SKM-1 (cell line): ENCODE measurements around the gene GPX4.

Experiments
- DNase-seq: peaks from one replicate; lab custom pipeline; 2025; ENCODE audit not compliant: unreplicated experiment; lab: John Stamatoyannopoulos, UW

The GPX4 gene, protein sequence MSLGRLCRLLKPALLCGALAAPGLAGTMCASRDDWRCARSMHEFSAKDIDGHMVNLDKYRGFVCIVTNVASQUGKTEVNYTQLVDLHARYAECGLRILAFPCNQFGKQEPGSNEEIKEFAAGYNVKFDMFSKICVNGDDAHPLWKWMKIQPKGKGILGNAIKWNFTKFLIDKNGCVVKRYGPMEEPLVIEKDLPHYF

DNA sequence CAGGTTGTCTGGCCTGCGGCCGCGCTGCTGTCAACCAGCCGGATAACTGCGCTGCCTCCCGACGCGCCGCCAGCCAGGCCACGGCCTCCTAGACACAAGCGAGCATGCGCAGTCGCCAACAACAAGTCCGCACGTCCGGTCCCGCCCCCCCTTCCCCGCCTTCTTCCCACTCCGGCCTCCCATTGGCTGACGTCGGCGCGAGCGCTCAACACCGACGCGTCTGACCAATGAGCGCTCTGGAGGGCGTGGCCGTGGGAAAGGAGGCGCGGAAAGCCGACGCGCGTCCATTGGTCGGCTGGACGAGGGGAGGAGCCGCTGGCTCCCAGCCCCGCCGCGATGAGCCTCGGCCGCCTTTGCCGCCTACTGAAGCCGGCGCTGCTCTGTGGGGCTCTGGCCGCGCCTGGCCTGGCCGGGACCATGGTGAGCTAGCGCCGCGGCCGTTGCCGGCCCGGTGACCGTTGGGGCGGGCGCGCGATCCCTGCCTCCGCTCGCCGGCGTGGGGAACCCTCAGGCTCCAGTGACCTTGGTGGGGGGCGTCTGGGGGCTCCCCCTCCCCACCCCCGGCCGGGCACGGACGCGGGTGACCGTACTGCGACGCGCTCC is at the start of gene GPX4:
GPX4 (plus strand) TSS at position 287 of the 603 bp plus-strand sequence; CDS start at position 337, 50 bp downstream.
- peak; percentile 95 for DNase-seq

DNA sequence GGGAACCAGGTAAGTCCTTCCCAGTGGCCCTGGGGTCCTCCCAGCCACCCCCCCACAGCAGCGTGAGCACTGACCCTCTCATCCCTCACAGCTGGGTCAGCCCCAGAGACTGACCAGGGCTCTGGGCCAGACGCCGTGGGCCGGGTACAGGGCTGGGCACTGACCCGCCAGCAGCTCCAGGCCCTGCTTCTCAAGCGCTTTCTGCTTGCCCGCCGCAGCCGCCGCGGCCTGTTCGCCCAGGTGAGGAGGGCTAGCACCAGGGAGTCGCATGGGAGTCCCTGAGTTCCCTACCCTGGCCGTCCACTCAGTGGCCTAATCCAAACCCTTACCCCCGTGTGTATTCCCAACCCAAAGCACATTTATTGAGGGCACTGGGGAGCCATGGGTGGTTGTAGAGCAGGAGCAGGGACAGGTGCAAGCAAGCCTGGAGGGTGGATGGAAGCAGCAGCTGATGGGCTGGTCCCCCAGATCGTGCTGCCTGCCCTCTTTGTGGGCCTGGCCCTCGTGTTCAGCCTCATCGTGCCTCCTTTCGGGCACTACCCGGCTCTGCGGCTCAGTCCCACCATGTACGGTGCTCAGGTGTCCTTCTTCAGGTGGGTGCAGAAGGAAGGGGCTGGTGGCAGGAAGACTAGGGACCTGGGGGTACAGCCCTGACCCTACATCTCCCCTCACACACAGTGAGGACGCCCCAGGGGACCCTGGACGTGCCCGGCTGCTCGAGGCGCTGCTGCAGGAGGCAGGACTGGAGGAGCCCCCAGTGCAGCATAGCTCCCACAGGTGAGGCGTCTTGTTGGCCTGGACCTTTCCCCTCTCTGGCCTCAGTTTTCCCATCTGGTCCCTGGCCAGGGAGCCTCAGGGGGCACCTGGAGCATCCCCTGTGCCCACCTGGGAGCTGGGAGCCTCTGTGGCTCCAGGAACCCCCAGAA is 49.4 kb upstream of the GPX4 start:
- no peak for DNase-seq

DNA sequence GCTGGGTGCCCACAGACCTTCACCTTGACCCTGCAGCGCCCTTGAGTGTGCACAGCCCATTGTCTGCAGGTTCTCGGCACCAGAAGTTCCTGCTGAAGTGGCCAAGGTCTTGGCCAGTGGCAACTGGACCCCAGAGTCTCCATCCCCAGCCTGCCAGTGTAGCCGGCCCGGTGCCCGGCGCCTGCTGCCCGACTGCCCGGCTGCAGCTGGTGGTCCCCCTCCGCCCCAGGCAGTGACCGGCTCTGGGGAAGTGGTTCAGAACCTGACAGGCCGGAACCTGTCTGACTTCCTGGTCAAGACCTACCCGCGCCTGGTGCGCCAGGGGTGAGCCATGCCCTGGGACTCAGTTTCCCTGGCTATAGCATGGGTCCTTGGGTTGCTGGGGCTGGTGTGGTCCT is 48.8 kb upstream of the GPX4 start:
- no peak for DNase-seq

DNA sequence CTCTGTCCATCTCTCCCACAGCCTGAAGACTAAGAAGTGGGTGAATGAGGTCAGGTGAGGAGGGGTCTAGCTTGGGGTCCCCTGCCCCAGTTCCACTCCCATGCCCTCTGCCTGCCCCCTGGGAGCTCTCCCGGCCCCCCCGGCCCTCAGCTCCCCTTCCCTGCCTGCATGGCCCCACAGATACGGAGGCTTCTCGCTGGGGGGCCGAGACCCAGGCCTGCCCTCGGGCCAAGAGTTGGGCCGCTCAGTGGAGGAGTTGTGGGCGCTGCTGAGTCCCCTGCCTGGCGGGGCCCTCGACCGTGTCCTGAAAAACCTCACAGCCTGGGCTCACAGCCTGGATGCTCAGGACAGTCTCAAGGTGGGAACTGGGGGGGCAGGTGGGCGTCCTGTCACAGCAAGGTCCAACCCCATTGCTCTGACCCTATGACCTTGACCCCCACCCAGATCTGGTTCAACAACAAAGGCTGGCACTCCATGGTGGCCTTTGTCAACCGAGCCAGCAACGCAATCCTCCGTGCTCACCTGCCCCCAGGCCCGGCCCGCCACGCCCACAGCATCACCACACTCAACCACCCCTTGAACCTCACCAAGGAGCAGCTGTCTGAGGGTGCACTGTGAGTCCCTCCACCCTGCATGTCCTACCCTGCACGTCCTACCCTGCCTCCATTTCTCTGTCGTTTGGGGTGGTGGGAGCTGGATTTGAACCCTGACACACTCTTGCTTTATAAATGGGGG is 47.7 kb upstream of the GPX4 start:
- no peak for DNase-seq

DNA sequence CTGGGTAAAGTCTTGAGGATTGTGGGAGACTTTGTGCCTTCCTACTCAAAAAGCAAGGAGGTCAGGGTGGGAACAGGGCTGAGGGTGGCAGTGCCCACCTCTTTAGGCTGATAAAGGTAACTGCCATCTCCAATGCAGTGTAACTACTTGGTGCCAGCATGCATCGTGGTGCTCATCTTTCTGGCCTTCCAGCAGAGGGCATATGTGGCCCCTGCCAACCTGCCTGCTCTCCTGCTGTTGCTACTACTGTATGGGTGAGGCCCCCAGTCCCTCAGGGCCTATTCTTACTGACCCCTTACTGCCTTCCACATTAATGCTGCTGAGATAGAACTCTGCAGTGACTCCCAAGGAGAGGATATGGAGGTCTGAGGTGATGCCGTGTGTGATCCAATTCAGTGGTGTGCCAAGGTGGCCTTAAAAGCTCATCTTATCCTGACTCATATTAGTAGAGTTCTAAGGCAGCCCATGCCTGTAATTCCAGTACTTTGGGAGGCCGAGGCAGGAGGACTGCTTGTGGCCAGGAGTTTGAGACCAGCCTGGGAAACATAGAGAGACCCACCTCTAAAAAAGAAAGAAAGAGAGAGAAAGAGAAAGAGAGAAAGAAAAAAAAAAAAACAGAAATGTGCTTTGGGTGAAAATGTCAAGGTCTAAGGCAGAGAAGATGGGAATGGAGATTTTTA is 46.5 kb upstream of the GPX4 start:
- no peak for DNase-seq

DNA sequence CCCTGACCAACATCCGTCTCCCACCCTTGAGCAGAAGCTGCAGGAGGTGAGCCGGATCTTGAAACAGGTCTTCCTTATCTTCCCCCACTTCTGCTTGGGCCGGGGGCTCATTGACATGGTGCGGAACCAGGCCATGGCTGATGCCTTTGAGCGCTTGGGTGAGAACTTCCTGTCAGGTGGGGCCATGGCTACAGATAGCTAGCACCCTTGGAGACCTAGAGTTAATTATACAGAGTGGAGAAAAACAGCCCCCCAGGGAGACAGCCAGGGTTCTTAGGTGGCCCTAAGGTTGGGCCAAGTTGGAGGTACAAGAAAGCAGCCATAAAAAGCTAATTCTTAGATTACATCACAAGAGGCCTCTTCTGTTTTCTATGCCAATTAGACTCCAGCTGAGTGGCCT is 45.7 kb upstream of the GPX4 start:
- DNase-seq = no peak

DNA sequence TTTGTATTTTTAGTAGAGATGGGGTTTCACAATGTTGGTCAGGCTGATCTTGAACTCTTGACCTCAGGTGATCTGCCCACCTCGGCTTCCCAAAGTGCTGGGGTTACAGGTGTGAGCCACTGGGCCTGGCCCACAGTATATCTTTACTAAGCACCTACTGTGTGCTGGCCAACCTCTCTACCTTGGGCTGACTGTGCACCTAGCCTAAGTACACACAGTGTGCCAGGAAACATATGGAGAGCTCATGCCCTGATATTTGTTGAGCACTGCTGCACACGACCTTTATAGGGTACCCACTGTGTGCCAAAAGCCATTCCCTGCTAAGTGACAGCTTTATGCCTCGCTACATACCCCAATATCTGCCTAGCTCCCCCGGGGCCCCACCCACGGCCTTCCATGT is 43.1 kb upstream of the GPX4 start:
- DNase-seq = no peak

DNA sequence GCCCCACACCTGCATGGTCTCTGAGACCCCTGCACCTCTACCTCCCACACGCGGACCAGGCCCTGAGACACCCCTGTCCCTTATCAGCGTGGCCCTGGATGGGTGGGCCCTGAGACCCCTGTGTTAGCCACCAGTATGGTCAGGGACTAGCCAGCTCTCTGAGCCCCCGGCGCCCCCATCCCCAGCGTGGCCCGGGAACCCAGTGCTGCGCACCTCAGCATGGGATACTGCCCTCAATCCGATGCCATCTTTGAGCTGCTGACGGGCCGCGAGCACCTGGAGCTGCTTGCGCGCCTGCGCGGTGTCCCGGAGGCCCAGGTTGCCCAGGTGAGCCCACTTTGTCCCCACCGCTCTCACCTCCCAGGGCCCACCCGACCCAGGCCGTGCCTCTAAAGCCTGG is 41.8 kb upstream of the GPX4 start:
- no peak for DNase-seq

DNA sequence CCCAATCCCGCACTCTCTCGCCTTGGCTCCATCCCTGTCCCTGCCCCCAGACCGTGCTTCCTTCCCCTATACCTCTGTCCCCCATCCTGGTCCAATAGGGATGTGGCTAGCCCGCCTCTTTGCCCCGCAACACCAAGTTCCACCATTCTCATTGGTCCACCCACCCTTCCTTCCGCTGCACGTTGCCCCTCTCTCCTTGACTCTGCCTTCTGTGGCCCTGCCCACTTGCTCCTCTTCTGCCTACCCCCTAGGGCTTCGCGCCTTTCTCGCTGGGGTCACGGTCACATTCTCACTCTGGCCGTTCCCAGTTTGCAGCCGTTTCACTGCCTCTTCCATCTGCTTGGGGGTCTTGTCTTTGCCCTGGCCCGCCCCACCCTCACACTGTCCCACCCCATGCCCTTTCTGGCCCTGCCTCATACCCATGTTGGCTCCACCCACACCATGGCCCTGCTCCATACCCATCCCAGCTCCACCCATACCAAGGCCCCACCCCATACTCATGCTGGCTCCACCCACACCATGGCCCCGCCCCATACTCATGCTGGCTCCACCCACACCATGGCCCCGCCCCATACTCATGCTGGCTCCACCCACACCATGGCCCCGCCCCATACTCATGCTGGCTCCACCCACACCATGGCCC is 41.3 kb upstream of the GPX4 start:
- DNase-seq = peak; percentile 53

DNA sequence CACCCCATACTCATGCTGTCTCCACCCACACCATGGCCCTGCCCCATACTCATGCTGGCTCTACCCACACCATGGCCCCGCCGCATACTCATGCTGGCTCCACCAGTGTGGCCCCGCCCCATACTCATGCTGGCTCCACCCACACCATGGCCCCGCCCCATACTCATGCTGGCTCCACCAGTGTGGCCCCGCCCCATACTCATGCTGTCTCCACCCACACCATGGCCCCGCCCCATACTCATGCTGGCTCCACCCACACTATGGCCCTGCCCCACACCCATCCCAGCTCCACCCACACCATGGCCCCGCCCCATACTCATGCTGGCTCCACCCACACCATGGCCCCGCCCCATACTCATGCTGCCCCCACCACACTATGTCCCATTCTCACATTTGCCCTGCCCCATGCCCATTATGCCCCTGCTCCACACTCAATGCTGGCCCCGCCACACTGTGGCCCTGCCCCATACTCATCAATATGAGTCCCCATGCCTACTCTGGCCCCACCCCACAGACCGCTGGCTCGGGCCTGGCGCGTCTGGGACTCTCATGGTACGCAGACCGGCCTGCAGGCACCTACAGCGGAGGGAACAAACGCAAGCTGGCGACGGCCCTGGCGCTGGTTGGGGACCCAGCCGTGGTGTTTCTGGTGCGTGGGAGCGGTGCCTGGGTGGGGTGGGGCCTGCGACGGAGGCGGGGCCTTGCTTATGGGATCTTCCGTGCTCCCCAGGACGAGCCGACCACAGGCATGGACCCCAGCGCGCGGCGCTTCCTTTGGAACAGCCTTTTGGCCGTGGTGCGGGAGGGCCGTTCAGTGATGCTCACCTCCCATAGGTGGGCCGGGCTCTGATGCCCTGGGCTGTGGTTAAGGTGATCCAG is 40.5 kb upstream of the GPX4 start:
- DNase-seq = peak; percentile 53

DNA sequence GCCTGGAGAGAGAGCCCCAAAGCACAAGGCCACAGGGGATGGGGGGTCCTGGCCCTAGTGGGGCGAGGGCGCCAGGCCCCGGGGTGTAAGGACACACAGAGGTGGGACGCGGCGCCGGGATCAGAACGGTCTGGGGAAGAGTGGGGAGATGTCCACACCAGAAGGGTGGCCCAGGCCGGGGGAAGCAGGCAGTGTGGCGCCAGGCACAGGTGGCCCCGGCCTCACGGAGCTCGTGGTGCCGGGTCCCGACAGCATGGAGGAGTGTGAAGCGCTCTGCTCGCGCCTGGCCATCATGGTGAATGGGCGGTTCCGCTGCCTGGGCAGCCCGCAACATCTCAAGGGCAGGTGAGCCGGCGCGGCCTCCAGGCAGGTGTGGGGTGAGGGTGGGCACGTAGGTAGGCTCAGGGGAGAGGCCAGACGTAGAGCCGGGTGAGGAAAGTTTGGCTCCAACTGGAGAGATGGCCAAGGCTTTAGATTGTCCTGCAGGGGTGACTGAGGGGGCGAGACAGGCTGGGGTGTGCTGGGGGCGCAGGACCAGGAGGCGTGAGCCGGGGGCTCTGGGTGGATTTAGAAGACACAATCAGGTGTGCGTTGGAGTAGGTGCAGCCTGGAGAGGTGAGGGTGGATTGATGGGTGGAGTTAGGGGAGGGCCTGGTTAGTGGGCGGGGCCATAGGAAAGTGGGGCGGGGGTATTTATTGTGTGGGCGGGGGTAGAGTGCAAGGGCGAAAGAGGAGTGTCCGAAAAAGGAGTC is 39.7 kb upstream of the GPX4 start:
- DNase-seq = no peak

DNA sequence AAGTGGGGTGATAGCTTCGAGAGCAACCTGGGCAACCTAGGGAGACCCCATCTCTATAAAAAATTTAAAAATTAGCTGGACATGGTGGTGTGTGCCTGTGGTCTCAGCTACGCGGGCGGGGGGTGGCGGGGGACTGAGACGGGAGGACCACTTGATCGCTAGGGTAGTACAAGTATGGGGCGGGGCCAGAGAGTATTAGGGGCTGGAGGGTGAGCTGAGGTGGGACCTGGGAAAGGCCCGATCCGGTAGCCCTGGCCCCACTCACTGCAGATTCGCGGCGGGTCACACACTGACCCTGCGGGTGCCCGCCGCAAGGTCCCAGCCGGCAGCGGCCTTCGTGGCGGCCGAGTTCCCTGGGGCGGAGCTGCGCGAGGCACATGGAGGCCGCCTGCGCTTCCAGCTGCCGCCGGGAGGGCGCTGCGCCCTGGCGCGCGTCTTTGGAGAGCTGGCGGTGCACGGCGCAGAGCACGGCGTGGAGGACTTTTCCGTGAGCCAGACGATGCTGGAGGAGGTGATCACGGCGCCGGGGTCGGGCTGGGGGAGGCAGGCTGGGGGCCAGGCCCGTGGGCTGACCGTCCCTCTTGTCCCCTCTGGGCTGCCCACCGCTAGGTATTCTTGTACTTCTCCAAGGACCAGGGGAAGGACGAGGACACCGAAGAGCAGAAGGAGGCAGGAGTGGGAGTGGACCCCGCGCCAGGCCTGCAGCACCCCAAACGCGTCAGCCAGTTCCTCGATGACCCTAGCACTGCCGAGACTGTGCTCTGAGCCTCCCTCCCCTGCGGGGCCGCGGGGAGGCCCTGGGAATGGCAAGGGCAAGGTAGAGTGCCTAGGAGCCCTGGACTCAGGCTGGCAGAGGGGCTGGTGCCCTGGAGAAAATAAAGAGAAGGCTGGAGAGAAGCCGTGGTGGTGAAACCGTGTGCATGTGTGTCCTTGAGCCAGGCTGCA is 38.9 kb upstream of the GPX4 start:
- DNase-seq = no peak

DNA sequence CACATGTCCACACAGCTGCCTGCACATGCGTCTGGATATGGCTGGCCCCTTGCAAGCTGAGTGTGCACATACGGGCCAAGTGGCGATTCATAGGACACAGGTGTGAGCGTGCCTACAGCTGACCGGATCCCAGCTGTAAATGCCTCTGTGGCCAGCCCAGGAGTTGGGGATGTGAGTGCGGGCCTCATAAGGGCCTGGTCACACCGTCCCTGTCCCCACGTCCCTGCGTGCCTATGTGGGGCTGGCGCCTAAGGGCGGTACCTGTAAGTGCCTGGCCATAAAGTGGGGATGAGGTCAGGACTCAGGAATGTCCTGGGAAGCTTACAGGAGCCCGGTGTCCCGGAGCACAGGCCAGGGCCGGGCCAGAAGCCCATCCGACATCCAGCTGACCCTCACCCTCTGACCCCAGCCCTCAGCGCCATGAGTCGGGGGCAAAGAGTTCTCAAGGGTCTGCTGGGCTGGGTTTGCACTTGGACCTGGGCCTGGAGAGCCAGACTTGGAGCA is 38.1 kb upstream of the GPX4 start:
- no peak for DNase-seq

DNA sequence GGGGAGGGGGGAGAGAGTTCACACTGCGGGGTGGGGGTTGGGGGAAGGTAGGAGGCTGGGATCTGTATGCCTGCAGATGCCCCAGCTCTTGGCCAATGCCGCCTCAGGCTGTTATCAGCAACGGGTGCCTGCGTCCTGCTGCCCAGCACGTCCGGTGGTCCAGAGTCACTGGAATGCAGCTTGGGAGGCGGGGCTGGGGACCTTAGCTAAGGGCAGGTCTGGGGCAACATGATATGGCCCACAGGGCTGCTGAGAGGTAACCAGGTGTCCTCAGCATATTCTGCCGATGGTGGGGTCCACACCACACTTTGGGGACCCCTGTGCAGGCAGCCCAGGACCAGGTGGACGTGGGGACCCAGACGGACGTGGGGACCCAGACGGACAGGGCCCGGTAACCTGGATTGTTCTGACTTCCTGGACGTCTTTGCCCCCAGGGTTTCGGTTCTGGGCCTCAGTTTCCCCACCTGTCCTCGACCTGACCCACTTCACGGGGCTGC is 37.5 kb upstream of the GPX4 start:
- DNase-seq = no peak

DNA sequence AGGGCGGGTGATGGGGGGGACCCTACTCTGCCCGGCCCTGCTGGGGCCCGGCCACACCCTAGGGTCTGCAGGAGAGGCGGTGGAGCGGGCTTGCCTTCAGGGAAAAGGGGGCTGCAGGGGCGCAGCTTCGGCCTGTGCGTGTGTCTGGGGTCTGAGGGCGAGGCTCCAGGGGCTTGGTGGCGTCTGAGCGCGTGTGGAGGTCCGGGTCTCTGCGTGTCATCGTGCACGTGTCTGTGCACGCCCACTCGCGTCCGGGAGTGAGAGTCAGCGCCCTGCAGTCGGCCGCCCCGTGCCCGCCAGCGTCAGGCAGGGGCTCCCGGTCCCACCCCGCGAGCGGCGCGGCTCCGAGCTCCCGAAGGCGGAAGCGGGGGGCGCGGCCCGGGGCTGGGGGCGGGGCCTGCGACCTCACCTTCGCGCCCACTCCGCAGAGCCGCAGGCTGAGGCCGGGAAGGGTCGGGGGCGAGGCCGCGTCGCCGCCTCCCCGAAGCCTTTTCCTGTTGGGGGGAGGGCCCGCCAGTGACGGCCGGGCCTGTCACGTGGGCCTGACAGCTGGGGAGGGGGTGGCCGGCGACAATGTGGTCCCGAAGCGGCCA is 37.0 kb upstream of the GPX4 start, which contains the start of gene ARHGAP45:
ARHGAP45 (plus strand) TSS at position 420 of the 593 bp plus-strand sequence. CDS start 239 bp downstream, outside the sequence.
- peak; percentile 29 for DNase-seq

DNA sequence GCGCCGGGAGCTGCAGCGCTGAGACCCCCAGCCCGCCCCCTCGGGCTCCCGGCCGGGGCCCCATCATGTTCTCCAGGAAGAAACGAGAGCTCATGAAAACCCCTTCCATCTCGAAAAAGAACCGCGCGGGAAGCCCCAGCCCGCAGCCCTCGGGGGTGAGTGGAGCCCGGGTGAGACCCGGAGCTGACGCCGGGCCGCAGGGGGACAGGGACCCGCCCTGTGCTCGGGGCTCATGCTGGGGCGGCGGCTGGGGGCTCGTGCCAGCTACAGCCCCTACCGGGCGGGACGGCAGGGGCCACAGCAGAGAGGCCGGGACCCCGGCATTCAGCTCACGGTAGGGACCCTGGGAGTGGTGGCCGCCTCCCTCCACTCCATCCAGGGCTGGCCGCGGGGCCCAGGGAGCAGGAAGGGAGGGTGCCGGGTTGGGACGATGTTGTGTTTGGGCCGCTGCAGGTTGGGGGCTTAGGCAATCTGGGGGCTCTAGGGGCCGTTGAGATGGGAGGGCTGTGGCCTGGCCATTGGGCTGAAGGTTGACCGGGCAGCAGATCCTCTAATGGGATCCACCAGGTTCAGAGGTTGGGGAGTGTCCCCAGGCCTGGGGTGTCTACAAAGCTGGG is 36.3 kb upstream of the GPX4 start:
- DNase-seq = no peak
